Transverse colon (tissue), 4 donors: Measurements from ENCODE around the gene FRAT2. TPM values are rescaled to one million over a fixed set of nuclear protein-coding genes. Genes with fewer than 3 reads are reported as not detected.

Experiments
- DNase-seq: peaks from one replicate; pipeline ENCODE4 v3.0.0-alpha.2; 2019
- H3K27ac ChIP-seq, 4 donors: fragments of 200-600 bp; sonication (generic); 2 replicates each; pipeline ENCODE4 v1.5.1; 2016 to 2018; ENCODE audit warnings: inconsistent platforms in 4 of 4
- H3K27me3 ChIP-seq: fragments of 200-600 bp; sonication (generic); 2 replicates; pipeline ENCODE4 v1.5.1; 2017; ENCODE audit warnings: inconsistent platforms
- H3K36me3 ChIP-seq, 4 donors: fragments of 200-600 bp; sonication (generic); 2 replicates each; pipeline ENCODE4 v1.5.1; 2017 to 2019; ENCODE audit warnings: inconsistent platforms in 4 of 4
- H3K4me1 ChIP-seq, 4 donors: fragments of 200-600 bp; sonication (generic); 2 replicates each; pipeline ENCODE4 v1.5.1; 2017 to 2020; ENCODE audit warnings: inconsistent platforms in 4 of 4
- H3K4me3 ChIP-seq, 4 donors: fragments of 200-600 bp; sonication (generic); 1 replicate in 1 of 4; 2 replicates in 3 of 4; pipeline versions ENCODE4 v1.5.1 to v1.6.1; 2017 to 2019; ENCODE audit warnings: inconsistent platforms in 4 of 4
- H3K9me3 ChIP-seq, 2 donors: fragments of 200-600 bp; sonication (generic); 2 replicates each; pipeline ENCODE4 v1.5.1; 2017 to 2019; ENCODE audit warnings: inconsistent platforms in 2 of 2
- CTCF ChIP-seq, 5 experiments: fragments of 200-600 bp in 3 of 5; fragments of 450-650 bp in 2 of 5; sonication (generic) in 3 of 5; IDR thresholded peaks; 1 replicate in 2 of 5; 2 replicates in 3 of 5; pipeline ENCODE4 v1.5.1; 2016 to 2017; ENCODE audit warnings: antibody characterized with exemption in 5 of 5, inconsistent platforms in 3 of 5, mild to moderate bottlenecking in 2 of 5, moderate library complexity in 1 of 5
- EP300 ChIP-seq: sonication (generic); formaldehyde crosslinking; IDR thresholded peaks from one replicate; pipeline ENCODE4 v1.6.1; 2017; ENCODE audit warnings: antibody characterized with exemption, low read depth
- POLR2A ChIP-seq: fragments of 450-650 bp; IDR thresholded peaks from one replicate; pipeline ENCODE4 v1.6.1; 2016; ENCODE audit warnings: antibody characterized with exemption, mild to moderate bottlenecking, moderate library complexity
- POLR2AphosphoS5 ChIP-seq, 3 donors: sonication (generic); formaldehyde crosslinking; IDR thresholded peaks; one replicate each; pipeline ENCODE4 v1.6.1; 2016; ENCODE audit warnings: antibody characterized with exemption in 3 of 3
- WGBS, 2 donors: methylation state at CpG; one replicate each; pipeline ENCODE4 v1.1.5; 2018; ENCODE audit warnings: low coverage in 1 of 2; 5-methylcytosine and 5-hydroxymethylcytosine counted together
- in situ Hi-C, 4 donors: fragments of 200-750 bp; cut with MboI; loops; one replicate each; pipeline versions ENCODE4 v1.15.0 to v1.15.1; 2017; ENCODE audit warnings: low sequenced_read_pairs in 3 of 4, low pct_ligation_motif_present in 1 of 4, low pct_unique_long_range_greater_than_20kb in 1 of 4
- intact Hi-C: fragments of 100-400 bp; cut with DNase I; formaldehyde crosslinking; loops from one replicate; pipeline ENCODE4 v1.15.1; 2023; ENCODE audit warnings: low total_unique reads
- total RNA-seq, 4 donors: library from RNA; depleted of rRNA; stranded (reverse); fragments of >200 nt; gene quantifications; one replicate each; pipeline ENCODE4 v1.1.0, GENCODE V29; 2016

The FRAT2 gene
- 10 to 100 TPM; 46.4 to 72.2 (median 54.6) TPM for total RNA-seq

GRCh38 chr10:97334370-97335175, at the start of gene FRAT2:
FRAT2 (minus strand) TSS chr10:97334729; CDS start chr10:97334572, 157 bp downstream.
- Histone ChIP-seq H3K36me3 (no peaks in the 10 kb centered on the region), H3K4me1 (peaks cover 12 to 59% (median 43%) of the 10 kb centered on the region in 4 donors), H3K27ac (peak within 1 kb of the TSS; percentile 98 to 99 (median 98)), H3K27me3 (no peaks in the 10 kb centered on the region), H3K4me3 (peak within 1 kb of the TSS; percentile 86 to 98 (median 92)), H3K9me3 (no peaks in the 10 kb centered on the region)
- DNase-seq: peak; percentile 94
- in situ Hi-C loops (no loop called here), intact Hi-C loops (no loop called here)
- WGBS, 2 donors: 1% methylated on average over 40 of the region's 103 CpGs; no CpG with 5 or more reads in 1 of the 2 donors
- TF ChIP-seq POLR2AphosphoS5 (IDR thresholded peaks at IDR 0.05): peak; percentile 92 to 98 (median 97)
- TF ChIP-seq POLR2A: peak; percentile 96
- TF ChIP-seq EP300: no peak
- no peak for TF ChIP-seq CTCF (IDR thresholded peaks at IDR 0.05)

GRCh38 chr10:97384156-97384555, 49.6 kb upstream of the FRAT2 start:
- H3K4me1 ChIP-seq: no peaks in the 10 kb centered on the region
- H3K27me3 ChIP-seq: no peaks in the 10 kb centered on the region
- no peaks in the 10 kb centered on the region for H3K9me3 ChIP-seq
- no peak overlapping the region for H3K27ac ChIP-seq
- peaks cover 0 to 7% (median 3%) of the 10 kb centered on the region in 4 donors for H3K36me3 ChIP-seq
- DNase-seq: no peak
- intact Hi-C loops (no loop called here), in situ Hi-C loops (no loop called here)
- TF ChIP-seq EP300 (no peak), POLR2A (no peak), POLR2AphosphoS5 (IDR thresholded peaks at IDR 0.05) (no peak), CTCF (IDR thresholded peaks at IDR 0.05) (no peak)
- 100% methylated on average over 5 of the region's 5 CpGs; no CpG with 5 or more reads in 1 of the 2 donors for WGBS, 2 donors
- H3K4me3 ChIP-seq: no peak overlapping the region

- TF ChIP-seq POLR2AphosphoS5 (IDR thresholded peaks at IDR 0.05) (no peak), POLR2A (no peak), EP300 (no peak), CTCF (IDR thresholded peaks at IDR 0.05) (no peak)
- WGBS, 2 donors: 98% methylated on average over 7 of the region's 7 CpGs; no CpG with 5 or more reads in 1 of the 2 donors
- Histone ChIP-seq H3K27me3 (no peaks in the 10 kb centered on the region), H3K9me3 (no peaks in the 10 kb centered on the region), H3K4me1 (no peaks in the 10 kb centered on the region), H3K4me3 (no peak overlapping the region), H3K27ac (no peak overlapping the region), H3K36me3 (peaks cover 0 to 11% (median 4%) of the 10 kb centered on the region in 4 donors)
- in situ Hi-C loops (no loop called here), intact Hi-C loops (no loop called here)
- no peak for DNase-seq
Measured at GRCh38 chr10:97383159-97383558, 48.6 kb upstream of the FRAT2 start.

- H3K36me3 ChIP-seq: peaks cover 0 to 12% (median 5%) of the 10 kb centered on the region in 4 donors
- H3K27ac ChIP-seq: no peak overlapping the region
- no peak overlapping the region for H3K4me3 ChIP-seq
- DNase-seq: no peak
- WGBS, 2 donors: 93 to 95% methylated on average over 3 to 8 of the region's 8 CpGs
- intact Hi-C loops (no loop called here), in situ Hi-C loops (no loop called here)
- TF ChIP-seq CTCF (IDR thresholded peaks at IDR 0.05) (no peak), EP300 (no peak), POLR2A (no peak), POLR2AphosphoS5 (IDR thresholded peaks at IDR 0.05) (no peak)
- no peaks in the 10 kb centered on the region for H3K9me3 ChIP-seq
- H3K4me1 ChIP-seq: no peaks in the 10 kb centered on the region
- no peaks in the 10 kb centered on the region for H3K27me3 ChIP-seq
Measured at GRCh38 chr10:97381626-97382025, 47.1 kb upstream of the FRAT2 start.
